GM12865 (cell line): ENCODE results near the gene SAFB.

Experiments
- DNase-seq: peaks from one replicate; pipeline ENCODE4 v3.0.0; 2010; ENCODE audit warnings: low read depth
- H3K4me3 ChIP-seq: 2 replicates; pipeline ENCODE4 v1.5.1; 2011; ENCODE audit warnings: mild to moderate bottlenecking, low read depth, low read length, control low read depth
- TF ChIP-seq, protein P1 (sequence below): IDR thresholded peaks from 2 replicates; pipeline ENCODE4 v1.5.1; 2011; ENCODE audit warnings: low read length, control low read depth, low read depth, inconsistent platforms; ENCODE audit not compliant: insufficient read depth; ENCODE audit errors: missing control alignments

The SAFB gene

DNA sequence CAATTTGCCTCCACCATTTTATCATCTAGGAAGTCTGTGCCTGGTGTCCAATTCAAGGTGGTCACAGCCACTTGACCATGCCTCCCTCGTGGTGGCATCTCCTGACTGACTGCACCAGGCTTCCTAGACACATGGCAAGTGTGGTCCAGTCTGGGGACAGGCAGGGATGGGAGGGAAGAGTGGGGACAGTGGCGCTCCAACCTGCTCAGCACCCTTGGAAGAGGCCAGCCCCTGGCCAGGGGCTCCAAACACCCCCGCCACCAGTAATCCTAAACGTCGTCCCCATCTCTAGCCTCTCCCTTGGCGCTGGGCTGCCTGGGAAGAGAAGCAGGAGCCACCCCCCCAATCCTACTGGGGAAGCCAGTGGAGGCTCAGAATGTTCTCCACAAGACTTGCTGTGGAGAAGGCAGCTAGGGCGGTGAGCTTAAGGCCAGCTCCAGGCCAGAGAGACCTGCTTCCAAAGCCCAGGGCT, 69.9 kb downstream of the SAFB start:
- H3K4me3 ChIP-seq = no peak overlapping the region; the same call in 1 of the 2 replicates
- TF ChIP-seq, protein P1, sequence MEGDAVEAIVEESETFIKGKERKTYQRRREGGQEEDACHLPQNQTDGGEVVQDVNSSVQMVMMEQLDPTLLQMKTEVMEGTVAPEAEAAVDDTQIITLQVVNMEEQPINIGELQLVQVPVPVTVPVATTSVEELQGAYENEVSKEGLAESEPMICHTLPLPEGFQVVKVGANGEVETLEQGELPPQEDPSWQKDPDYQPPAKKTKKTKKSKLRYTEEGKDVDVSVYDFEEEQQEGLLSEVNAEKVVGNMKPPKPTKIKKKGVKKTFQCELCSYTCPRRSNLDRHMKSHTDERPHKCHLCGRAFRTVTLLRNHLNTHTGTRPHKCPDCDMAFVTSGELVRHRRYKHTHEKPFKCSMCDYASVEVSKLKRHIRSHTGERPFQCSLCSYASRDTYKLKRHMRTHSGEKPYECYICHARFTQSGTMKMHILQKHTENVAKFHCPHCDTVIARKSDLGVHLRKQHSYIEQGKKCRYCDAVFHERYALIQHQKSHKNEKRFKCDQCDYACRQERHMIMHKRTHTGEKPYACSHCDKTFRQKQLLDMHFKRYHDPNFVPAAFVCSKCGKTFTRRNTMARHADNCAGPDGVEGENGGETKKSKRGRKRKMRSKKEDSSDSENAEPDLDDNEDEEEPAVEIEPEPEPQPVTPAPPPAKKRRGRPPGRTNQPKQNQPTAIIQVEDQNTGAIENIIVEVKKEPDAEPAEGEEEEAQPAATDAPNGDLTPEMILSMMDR = no peak

GRCh38 chr19:5693195-5694166, 70.6 kb downstream of the SAFB start:
- TF ChIP-seq, protein P1 = no peak
- peak; percentile 40 for DNase-seq
- no peak overlapping the region for H3K4me3 ChIP-seq

More for the DNA sequence above, 69.9 kb downstream of the SAFB start:
- no peak for DNase-seq

DNA sequence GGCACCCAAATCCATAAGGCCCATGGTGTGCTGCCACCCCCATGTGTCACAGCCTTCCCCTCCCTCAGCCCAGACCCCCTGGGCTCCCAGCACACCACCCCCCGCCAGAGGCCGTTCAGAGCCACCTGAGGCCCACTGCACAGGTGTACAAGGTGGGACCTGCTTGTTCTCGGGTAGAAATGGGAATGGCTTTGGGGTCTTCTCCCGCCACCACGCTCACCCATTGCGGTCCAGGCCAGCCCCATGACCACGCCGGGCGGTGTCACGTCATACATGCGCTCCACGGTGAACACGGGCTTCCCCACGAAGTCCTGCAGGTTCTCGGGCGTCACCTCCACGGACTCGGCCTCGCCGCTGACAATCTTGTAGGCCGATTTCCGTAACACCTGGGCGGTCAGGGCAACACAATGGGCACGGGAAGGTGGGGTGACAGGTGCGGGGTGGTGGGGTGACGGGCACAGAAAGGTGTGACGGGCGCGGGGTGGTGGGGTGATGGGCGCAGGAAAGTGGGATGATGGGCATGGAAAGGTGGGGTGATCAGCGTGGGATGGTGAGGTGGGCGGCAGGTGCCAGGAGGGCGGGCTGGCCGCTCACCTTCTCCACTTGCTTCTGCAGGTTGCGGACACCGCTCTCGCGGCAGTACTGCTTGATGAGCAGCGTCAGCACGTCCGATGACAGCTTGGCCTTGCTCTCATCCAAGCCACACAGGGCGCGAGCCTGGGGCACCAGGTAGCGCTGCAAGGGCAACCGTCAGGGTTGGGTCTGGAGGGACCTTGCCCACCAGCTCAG, 71.5 kb downstream of the SAFB start:
- peak; percentile 26 for DNase-seq
- H3K4me3 ChIP-seq = no peak overlapping the region
- TF ChIP-seq, protein P1 = no peak

DNA sequence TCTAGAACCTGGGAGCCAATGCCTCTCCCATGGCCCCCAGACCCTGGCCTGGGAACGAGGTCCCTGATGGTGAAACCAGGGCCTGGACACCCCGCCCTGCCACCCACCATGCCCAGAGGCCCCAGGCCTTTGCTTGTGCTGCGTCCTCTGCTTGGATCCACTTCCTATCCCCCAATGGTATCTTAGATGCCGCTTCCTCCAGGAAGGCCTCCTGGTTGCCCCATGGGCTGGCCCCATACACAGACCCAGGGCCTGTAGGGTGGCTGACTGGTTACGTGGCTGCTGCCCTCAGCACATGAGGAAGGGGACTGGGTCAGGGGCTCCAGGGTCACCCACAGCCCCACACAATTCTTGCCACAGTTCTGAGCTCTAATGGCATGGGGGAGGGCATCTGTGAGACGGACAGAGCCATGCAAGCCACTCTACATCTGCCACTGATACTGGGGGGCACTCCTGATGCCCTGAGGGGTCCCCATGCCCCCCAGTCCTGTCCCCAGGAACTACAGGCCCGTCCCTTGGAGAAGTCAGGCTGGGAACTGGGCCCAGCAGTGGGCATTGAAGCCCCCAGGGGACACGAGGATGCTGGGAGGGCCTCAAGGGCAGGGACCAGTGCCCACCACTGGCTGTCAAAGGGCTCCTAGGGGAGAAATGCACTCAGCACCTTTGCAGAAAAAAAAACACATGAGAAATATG, 72.2 kb downstream of the SAFB start:
- H3K4me3 ChIP-seq = no peak overlapping the region
- TF ChIP-seq, protein P1 = no peak
- peak; percentile 10 for DNase-seq

- TF ChIP-seq, protein P1 = no peak
- H3K4me3 ChIP-seq = no peak overlapping the region
- DNase-seq = peak; percentile 45
Observed at GRCh38 chr19:5695649-5696195, 72.8 kb downstream of the SAFB start.

DNA sequence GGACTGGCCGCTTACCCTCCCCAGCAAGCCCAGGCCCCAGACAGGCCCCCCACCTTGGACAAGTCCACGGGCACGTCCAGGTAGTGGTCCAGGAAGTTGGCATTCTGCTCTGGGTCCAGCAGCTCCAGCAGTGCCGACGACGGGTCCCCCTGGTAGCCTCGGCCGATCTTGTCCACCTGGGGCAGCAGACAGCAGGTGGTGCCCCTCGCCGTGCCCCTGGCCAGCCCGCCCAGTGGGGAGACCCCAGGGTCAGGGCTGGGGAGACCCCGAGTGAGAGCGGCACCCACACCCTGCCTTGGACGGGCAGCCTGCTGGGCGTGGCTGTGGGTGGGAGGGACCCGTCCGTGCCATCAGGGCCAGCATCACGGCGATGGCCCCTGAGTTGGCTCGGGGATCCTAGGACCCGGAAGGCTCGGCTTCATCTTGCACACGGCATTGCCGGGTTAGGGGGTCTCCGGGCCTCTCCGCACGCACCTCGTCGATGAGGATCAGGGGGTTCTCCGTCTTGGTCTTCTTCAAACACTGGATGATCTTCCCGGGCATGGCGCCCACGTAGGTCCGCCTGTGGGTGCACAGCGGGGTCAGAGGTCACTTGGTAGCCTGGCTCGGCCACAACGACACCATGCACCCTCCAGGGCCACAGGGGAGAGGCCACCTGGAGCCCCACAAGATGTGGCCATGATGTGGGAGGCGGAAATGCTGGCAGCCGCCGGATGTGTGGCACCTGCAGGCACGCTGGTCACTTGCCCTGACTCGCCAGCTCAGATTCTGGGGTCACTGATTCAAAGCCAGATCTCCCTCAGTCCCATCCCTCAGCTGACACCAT, 73.5 kb downstream of the SAFB start:
- no peak overlapping the region for H3K4me3 ChIP-seq
- TF ChIP-seq, protein P1 = no peak
- peak; percentile 29 for DNase-seq
